Measurements from ENCODE around the gene SIN3B.

SIN3B gene

DNA sequence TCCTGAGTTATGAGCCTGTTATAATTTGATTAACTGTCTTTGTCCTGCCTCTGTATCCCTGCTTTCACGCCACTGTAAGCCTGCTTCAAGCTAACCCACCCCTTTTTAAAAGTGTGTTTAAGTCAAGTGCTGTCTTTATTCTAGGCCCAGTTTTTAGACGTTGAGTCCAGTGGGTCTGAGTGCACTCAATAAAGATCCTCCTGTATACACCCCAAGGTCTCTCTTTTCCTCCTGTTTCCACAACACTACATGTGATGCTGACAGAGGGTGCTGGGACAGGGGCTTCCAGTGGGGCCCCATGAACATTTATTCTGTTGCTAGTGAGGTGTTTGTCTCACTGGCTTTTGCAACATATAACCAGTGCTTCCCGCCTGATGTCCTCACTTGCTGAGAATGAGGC lies 52.9 kb downstream of the SIN3B start:
- H3K4me3 ChIP-seq (ENCODE audit: low read depth, low read length) = no peak overlapping the region
- no peak for DNase-seq (ENCODE audit: low read depth, low spot score)
- ChIA-PET CTCF (no interaction called here), POLR2A (no interaction called here)
- TF ChIP-seq, protein P1, sequence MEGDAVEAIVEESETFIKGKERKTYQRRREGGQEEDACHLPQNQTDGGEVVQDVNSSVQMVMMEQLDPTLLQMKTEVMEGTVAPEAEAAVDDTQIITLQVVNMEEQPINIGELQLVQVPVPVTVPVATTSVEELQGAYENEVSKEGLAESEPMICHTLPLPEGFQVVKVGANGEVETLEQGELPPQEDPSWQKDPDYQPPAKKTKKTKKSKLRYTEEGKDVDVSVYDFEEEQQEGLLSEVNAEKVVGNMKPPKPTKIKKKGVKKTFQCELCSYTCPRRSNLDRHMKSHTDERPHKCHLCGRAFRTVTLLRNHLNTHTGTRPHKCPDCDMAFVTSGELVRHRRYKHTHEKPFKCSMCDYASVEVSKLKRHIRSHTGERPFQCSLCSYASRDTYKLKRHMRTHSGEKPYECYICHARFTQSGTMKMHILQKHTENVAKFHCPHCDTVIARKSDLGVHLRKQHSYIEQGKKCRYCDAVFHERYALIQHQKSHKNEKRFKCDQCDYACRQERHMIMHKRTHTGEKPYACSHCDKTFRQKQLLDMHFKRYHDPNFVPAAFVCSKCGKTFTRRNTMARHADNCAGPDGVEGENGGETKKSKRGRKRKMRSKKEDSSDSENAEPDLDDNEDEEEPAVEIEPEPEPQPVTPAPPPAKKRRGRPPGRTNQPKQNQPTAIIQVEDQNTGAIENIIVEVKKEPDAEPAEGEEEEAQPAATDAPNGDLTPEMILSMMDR (IDR thresholded peaks at IDR 0.05; ENCODE audit: insufficient read depth, low read length, missing control alignments) = no peak

DNA sequence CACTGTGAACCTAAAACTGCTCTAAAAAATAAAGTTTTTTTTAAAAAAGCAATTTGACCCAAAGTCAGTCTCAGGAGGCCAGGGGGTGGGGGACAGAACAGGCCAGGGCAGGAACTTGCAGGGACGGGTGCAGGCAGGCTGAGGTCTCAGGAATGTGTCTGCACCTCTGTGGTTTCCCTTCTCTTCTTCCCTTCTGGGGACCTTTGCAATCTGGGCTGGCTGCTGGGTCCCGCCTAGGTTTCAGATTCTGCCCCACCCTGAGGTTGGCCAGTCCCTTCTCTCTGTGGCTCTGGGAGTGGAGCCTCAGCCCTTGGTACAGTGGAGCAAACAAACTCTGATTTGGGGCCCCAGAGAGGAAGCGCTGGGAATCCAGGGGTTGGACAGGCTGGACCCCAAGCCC lies 54.3 kb downstream of the SIN3B start:
- TF ChIP-seq, protein P1 (IDR thresholded peaks at IDR 0.05; ENCODE audit: insufficient read depth, low read length, missing control alignments) = no peak
- no peak for DNase-seq (ENCODE audit: low read depth, low spot score)
- H3K4me3 ChIP-seq (ENCODE audit: low read depth, low read length) = no peak overlapping the region
- ChIA-PET CTCF (no interaction called here), POLR2A (no interaction called here)

DNA sequence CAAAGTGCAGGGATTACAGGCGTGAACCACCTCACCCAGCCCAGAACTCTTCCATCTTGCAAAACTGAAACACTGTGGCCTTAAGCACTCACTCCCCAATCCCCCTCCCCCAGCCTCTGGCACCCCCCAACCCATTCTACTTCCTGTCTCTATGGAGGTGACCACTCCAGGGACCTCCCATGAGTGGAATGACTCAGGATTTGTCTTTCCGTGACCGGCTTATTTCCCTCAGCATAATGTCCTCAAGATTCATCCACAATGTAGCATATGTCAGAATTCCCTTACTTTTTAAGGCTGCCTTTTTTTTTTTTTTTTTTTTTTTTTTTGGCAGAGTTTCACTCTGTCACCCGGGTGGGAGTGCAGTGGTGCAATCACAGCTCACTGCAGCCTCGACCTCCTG lies 56.0 kb downstream of the SIN3B start:
- H3K4me3 ChIP-seq (ENCODE audit: low read depth, low read length) = no peak overlapping the region
- TF ChIP-seq, protein P1 (IDR thresholded peaks at IDR 0.05; ENCODE audit: insufficient read depth, low read length, missing control alignments) = no peak
- DNase-seq (ENCODE audit: low read depth, low spot score) = no peak
- ChIA-PET POLR2A (interaction anchor here (0.6 kb wide), 2 partner anchors 33 to 382 kb away, joined by 3 read pairs; no protein-coding TSS in a partner anchor), CTCF (no interaction called here)

DNA sequence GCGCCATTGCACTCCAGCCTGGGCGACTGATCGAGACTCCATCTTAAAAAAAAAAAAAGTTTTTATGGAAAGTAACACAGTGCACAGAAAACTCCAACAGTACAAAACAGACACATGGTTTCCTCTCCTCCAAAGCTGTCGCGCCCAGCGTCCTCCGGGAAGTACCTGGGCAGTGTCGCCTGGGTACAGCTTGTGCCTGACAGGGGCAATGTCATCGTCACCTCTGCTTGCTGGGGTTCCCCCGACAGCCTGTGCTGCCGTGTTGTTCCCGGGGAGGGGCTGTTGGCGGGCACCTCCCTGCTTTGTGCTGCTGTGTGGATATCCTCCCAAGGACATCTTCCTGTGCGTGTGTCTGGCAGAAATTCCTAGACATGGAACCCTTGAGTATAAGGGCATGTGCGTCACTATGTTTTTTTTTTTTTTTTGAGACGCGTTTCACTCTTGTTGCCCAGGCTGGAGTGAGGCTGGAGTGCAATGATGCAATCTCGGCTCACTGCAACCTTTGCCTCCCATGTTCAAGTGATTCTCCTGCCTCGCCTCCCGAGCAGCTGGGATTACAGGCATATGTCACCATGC lies 57.2 kb downstream of the SIN3B start:
- CTCF ChIA-PET = no interaction called here
- H3K4me3 ChIP-seq (ENCODE audit: low read depth, low read length) = no peak overlapping the region
- POLR2A ChIA-PET = no interaction called here
- TF ChIP-seq, protein P1 (IDR thresholded peaks at IDR 0.05; ENCODE audit: insufficient read depth, low read length, missing control alignments) = no peak
- no peak for DNase-seq (ENCODE audit: low read depth, low spot score)

DNA sequence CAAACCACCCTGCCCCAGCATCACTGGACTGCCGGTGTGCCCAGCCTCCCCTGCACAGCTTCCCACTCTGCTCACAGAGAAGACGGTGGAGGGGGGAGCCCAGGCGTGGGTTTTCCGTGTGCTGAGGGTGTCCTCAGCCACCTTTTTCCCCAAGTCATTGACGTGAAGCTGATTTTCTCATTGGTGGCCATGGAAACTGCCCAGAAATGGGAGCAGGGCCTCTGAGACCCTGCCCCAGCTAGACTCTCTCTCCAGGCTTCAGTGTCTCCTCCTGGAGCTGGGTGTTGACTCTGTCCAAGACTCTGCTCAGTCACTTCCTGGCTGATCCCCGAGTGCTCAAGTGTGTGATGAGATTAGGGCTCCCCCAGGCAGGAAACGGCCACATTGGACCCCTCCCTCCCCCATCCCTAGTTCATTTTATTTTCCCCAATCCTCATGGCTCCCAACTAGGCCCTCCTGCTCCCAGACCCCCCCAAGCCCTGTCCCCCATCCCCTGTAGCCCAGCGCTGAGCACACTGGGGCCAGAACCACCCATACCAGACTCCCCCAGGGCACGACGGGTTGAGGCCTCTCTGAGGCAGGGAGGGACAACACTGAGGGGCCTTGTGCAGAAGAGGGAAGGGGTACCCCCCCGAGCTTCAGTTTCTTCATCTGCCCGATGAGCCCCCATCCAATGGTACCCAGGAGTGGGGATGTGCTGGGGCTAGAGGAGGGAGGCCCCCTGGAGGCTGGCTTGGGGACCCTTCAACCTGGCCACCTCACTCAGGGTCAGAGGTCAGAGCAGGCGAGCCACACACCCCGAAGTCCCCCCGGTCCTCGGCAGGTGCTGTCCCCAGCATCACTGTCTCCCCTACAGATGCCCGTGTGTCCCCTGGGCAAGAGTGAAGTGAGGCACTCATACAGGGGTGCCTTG lies 58.4 kb downstream of the SIN3B start:
- CTCF ChIA-PET = interaction anchor here (0.6 kb wide), 1 partner anchor 14 kb away, joined by 4 read pairs; no protein-coding TSS in a partner anchor
- TF ChIP-seq, protein P1 (IDR thresholded peaks at IDR 0.05; ENCODE audit: insufficient read depth, low read length, missing control alignments) = no peak
- POLR2A ChIA-PET = no interaction called here
- no peak for DNase-seq (ENCODE audit: low read depth, low spot score)
- no peak overlapping the region for H3K4me3 ChIP-seq (ENCODE audit: low read depth, low read length)

DNA sequence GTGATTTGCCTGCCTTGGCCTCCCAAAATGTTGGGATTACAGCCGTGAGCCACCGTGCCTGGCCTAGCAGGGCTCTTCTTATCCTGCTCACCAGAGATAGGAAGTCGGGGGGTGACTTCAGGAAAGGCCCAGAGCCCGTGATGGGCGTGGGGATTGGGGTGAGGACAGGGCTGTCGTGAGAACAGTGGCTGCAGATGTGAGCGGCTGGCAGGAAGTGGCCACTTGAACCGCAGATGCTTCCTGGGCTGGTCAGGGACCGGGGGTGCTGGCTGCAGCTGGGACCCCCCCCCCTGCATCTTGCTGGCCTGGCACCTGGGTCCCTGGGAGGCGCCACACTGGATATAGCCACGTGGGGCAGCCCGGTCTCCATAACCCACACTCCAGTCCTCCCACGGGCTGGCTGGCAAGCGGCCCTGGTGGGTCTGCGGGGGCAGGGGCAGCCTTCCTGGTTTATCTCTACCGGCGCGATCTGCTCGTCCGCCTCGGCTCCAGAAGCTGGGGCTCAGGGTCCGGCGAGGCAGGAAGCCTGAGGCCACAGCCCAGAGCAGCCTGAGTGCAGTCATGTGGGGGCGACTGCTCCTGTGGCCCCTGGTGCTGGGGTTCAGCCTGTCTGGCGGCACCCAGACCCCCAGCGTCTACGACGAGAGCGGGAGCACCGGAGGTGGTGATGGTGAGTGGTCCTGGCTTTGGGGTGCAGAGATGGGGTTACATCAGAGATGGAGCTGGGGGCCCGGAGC lies 59.6 kb downstream of the SIN3B start, which contains the start of gene F2RL3:
F2RL3 (plus strand) TSS at position 371 of the 737 bp plus-strand sequence; CDS start at position 562, 191 bp downstream.
- ChIA-PET CTCF (no interaction called here), POLR2A (no interaction called here)
- no peak within 1 kb of the TSS for H3K4me3 ChIP-seq (ENCODE audit: low read depth, low read length)
- DNase-seq (ENCODE audit: low read depth, low spot score) = no peak
- TF ChIP-seq, protein P1 (IDR thresholded peaks at IDR 0.05; ENCODE audit: insufficient read depth, low read length, missing control alignments) = no peak
